ENCODE results near the gene BLTP2. TPM values are rescaled to one million over a fixed set of nuclear protein-coding genes. Genes with fewer than 3 reads are reported as not detected.

Gene BLTP2
- total and polyA plus RNA-seq, 2 of the 13 experiments (the other 11 are each of a cell fraction or from before 2014, with no cell fraction given), result 66.7 to 80.9 TPM

DNA sequence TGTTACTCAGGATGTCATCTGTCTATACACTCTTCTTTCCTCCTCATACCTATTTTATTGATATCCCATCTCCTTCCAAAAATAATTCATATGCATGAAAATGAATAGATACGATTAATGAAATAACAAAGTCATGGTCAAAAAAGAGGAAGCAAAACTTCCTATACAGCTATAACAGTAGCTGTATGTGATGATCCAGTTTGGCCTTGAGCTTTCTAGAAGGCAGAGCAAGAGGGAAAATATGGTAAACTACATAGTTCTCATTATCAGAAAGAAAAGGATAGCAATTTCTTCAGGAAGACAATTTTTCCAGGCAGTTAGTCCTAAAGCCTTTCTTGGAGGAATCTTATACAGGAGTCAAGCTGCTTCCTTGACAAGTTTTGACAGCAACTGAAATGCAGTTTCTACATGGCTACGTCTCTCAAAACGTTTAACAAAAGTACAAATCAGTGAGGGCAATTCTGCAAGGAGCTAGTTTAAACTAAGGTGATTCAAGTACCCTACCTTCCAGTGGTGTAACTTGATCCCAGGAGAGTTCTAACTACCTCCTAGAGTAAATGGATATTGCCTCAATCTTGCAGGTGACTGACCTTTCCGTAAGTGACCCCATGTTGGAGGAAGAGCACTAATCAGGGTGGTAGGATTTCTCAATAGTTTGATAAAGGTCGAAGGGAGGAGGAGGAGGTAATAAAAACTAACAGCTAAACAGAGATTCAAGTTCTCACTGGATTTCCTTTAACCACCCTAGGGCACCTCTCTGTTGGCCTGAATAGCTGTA is 47.2 kb downstream of the BLTP2 start:
- FAIRE-seq (no peak), DNase-seq (ENCODE audit: low spot score) (peak; percentile 17), ATAC-seq (no peak)
- H3K9ac ChIP-seq (ENCODE audit: insufficient read depth, low read depth, low read length), result peak overlapping the region; percentile 88
- intact Hi-C loops (cut with micrococcal nuclease; ENCODE audit: unreplicated experiment), result no loop called here
- CTCF ChIA-PET (ENCODE audit: low intra/inter-chr PET ratio, low total read pairs), result no interaction called here
- no peak overlapping the region for H2AFZ ChIP-seq (ENCODE audit: low read length)
- H4K20me1 ChIP-seq (ENCODE audit: insufficient read depth, low read length), result no peaks in the 10 kb centered on the region
- H3K36me3 ChIP-seq (replicated peaks in 1 of 2; ENCODE audit: control insufficient read depth in 1 of 2, insufficient read depth in 2 of 2, low read length in 2 of 2), result peaks cover 0 to 4% of the 10 kb centered on the region in 2 experiments; a peak in 2 of 5 replicates
- TF ChIP-seq ZNF253 (CRISPR knock-in tag; IDR thresholded peaks at IDR 0.05; ENCODE audit: borderline replicate concordance) (no peak), PHF20 (CRISPR knock-in tag; IDR thresholded peaks at IDR 0.05) (no peak), ZMAT3 (CRISPR knock-in tag; conservative IDR thresholded peaks at IDR 0.05) (no peak), ZNF205 (CRISPR knock-in tag; IDR thresholded peaks at IDR 0.05) (peak; percentile 99), NFIC (IDR thresholded peaks at IDR 0.05; ENCODE audit: low read length) (no peak), DMTF1 (CRISPR knock-in tag; IDR thresholded peaks at IDR 0.05) (no peak), CEBPG (CRISPR knock-in tag; IDR thresholded peaks at IDR 0.05) (peak; percentile 42; the same call in 1 of the 2 replicates), ZNF850 (CRISPR knock-in tag; conservative IDR thresholded peaks at IDR 0.05) (no peak), NR2F6 (IDR thresholded peaks at IDR 0.05) (peak; percentile 52), NR2F6 (CRISPR knock-in tag; IDR thresholded peaks at IDR 0.05) (no peak), NONO (IDR thresholded peaks at IDR 0.05) (no peak), NONO (CRISPR knock-in tag; conservative IDR thresholded peaks at IDR 0.05) (0 out of 2 replicates have a peak, but pooled peaks have one; percentile 5), SIX4 (CRISPR knock-in tag; IDR thresholded peaks at IDR 0.05) (peak; percentile 70; the same call in 1 of the 2 replicates), SIX1 (CRISPR knock-in tag; IDR thresholded peaks at IDR 0.05; ENCODE audit: borderline replicate concordance) (peak; percentile 84), ZNF777 (CRISPR knock-in tag; IDR thresholded peaks at IDR 0.05) (no peak), RBM39 (IDR thresholded peaks at IDR 0.05; ENCODE audit: low read depth, low read length, poor library complexity, severe bottlenecking) (no peak)
- TF ChIP-seq, protein P1, sequence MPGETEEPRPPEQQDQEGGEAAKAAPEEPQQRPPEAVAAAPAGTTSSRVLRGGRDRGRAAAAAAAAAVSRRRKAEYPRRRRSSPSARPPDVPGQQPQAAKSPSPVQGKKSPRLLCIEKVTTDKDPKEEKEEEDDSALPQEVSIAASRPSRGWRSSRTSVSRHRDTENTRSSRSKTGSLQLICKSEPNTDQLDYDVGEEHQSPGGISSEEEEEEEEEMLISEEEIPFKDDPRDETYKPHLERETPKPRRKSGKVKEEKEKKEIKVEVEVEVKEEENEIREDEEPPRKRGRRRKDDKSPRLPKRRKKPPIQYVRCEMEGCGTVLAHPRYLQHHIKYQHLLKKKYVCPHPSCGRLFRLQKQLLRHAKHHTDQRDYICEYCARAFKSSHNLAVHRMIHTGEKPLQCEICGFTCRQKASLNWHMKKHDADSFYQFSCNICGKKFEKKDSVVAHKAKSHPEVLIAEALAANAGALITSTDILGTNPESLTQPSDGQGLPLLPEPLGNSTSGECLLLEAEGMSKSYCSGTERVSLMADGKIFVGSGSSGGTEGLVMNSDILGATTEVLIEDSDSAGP (CRISPR knock-in tag; IDR thresholded peaks at IDR 0.05; ENCODE audit: borderline replicate concordance), result no peak
- TF ChIP-seq, protein P2, sequence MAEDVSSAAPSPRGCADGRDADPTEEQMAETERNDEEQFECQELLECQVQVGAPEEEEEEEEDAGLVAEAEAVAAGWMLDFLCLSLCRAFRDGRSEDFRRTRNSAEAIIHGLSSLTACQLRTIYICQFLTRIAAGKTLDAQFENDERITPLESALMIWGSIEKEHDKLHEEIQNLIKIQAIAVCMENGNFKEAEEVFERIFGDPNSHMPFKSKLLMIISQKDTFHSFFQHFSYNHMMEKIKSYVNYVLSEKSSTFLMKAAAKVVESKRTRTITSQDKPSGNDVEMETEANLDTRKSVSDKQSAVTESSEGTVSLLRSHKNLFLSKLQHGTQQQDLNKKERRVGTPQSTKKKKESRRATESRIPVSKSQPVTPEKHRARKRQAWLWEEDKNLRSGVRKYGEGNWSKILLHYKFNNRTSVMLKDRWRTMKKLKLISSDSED (CRISPR knock-in tag; IDR thresholded peaks at IDR 0.05), result no peak
- in situ Hi-C loops (cut with HindIII; ENCODE audit: extremely low pct_ligation_motif_present, low pct_unique_long_range_greater_than_20kb), result no loop called here
- H3K79me2 ChIP-seq (ENCODE audit: insufficient read depth, low read length), result peaks cover 14% of the 10 kb centered on the region
- H3K4me3 ChIP-seq (replicated peaks in 1 of 3; ENCODE audit: insufficient read depth in 1 of 3, low read depth in 2 of 3, low read length in 3 of 3), result peak overlapping the region; percentile 87 to 95 (median 95)
- WGBS (ENCODE audit: low lambda C conversion rate), result 32% methylated on average over 5 of the region's 5 CpGs
- POLR2A ChIA-PET, result no interaction called here
- peak overlapping the region; percentile 98 for H3K4me2 ChIP-seq (ENCODE audit: low read depth, low read length)
- no peaks in the 10 kb centered on the region; a peak in 1 of 5 replicates for H3K27me3 ChIP-seq (ENCODE audit: control insufficient read depth in 1 of 2, insufficient read depth in 2 of 2, low read length in 2 of 2)
- H3K9me3 ChIP-seq (ENCODE audit: low read length), result no peaks in the 10 kb centered on the region
- H3K4me1 ChIP-seq (ENCODE audit: insufficient read depth, low read length), result peaks cover 17% of the 10 kb centered on the region
- peak overlapping the region; percentile 80 for H3K27ac ChIP-seq (ENCODE audit: extremely low read length, insufficient read depth, low read length)
- no TSS peak for BruUV-seq (replicated peaks)
